ENCODE measurements around the gene SH3BP5L. TPM values are rescaled to one million over a fixed set of nuclear protein-coding genes. Genes with fewer than 3 reads are reported as not detected.
"Not testable (repeated sequence)": the region's sequence is repeated elsewhere in the genome, so short reads cannot be mapped to it uniquely, and the experiment has no call there.

Gene SH3BP5L
- total and polyA plus RNA-seq, 2 experiments from 2014 or later, result 2.8 to 26.1 TPM

- H3K79me2 ChIP-seq (replicated peaks; ENCODE audit: insufficient read depth); H3K36me3 ChIP-seq (ENCODE audit: insufficient read depth); H3K4me2 ChIP-seq; H3K9me3 Mint-ChIP-seq; H3K27me3 Mint-ChIP-seq (ENCODE audit: insufficient read depth, low read depth, poor library complexity); DNase-seq (ENCODE audit: low spot score); H3K4me1 Mint-ChIP-seq; H3K4me3 ChIP-seq; H4K20me1 ChIP-seq (replicated peaks; ENCODE audit: insufficient read depth); H3K27ac ChIP-seq (ENCODE audit: low read depth); H3K36me3 Mint-ChIP-seq (ENCODE audit: low read depth); H3K9me2 ChIP-seq (ENCODE audit: insufficient read depth); H2AFZ ChIP-seq; H3K4me3 Mint-ChIP-seq; H3F3A ChIP-seq (replicated peaks; ENCODE audit: low read depth); H3K4me1 ChIP-seq (ENCODE audit: insufficient read depth); ATAC-seq; H3K27ac Mint-ChIP-seq; H3K27me3 ChIP-seq (ENCODE audit: insufficient read depth): not testable (repeated sequence)
Observed at GRCh38 chr1:248830718-248831017, 5.0 kb upstream of the SH3BP5L start.

- no peak overlapping the region for H3K4me3 ChIP-seq
- no peaks in the 10 kb centered on the region; the same call in 1 of the 2 replicates for H3K27me3 ChIP-seq (ENCODE audit: insufficient read depth)
- no peak overlapping the region for H2AFZ ChIP-seq
- no peak for DNase-seq (ENCODE audit: low spot score)
- peaks cover 18% of the 10 kb centered on the region for H3K79me2 ChIP-seq (replicated peaks; ENCODE audit: insufficient read depth)
- peaks cover 6% of the 10 kb centered on the region for H3K27me3 Mint-ChIP-seq (ENCODE audit: insufficient read depth, low read depth, poor library complexity)
- no peaks in the 10 kb centered on the region; the same call in 1 of the 2 replicates for H3K9me2 ChIP-seq (ENCODE audit: insufficient read depth)
- no peaks in the 10 kb centered on the region for H3F3A ChIP-seq (replicated peaks; ENCODE audit: low read depth)
- H3K27ac ChIP-seq (ENCODE audit: low read depth), result no peak overlapping the region
- no peaks in the 10 kb centered on the region; the same call in 1 of the 2 replicates for H4K20me1 ChIP-seq (replicated peaks; ENCODE audit: insufficient read depth)
- H3K27ac Mint-ChIP-seq, result no peak overlapping the region
- H3K4me1 Mint-ChIP-seq, result peaks cover 20% of the 10 kb centered on the region
- no peaks in the 10 kb centered on the region for H3K36me3 ChIP-seq (ENCODE audit: insufficient read depth)
- H3K9me3 Mint-ChIP-seq, result peaks cover 7% of the 10 kb centered on the region
- peaks cover 12% of the 10 kb centered on the region for H3K36me3 Mint-ChIP-seq (ENCODE audit: low read depth)
- no peak overlapping the region for H3K4me2 ChIP-seq
- H3K4me3 Mint-ChIP-seq, result no peak overlapping the region
- peaks cover 10% of the 10 kb centered on the region for H3K4me1 ChIP-seq (ENCODE audit: insufficient read depth)
- no peak for ATAC-seq
- no peak for TF ChIP-seq CTCF (conservative IDR thresholded peaks at IDR 0.05; ENCODE audit: low read depth in 2 of 2)
- TF ChIP-seq CREB1 (CRISPR knock-in tag; IDR thresholded peaks at IDR 0.05; ENCODE audit: low read depth), result no peak
- no peak for TF ChIP-seq POLR2AphosphoS5 (IDR thresholded peaks at IDR 0.05; ENCODE audit: low read depth)
- TF ChIP-seq ETS1 (IDR thresholded peaks at IDR 0.05), result no peak
- no peak for TF ChIP-seq ZNF331 (CRISPR knock-in tag; IDR thresholded peaks at IDR 0.05; ENCODE audit: low read depth)
- no peak for TF ChIP-seq EZH2phosphoT487 (IDR thresholded peaks at IDR 0.05; ENCODE audit: unreplicated experiment)
- no peak for TF ChIP-seq REST (IDR thresholded peaks at IDR 0.05; ENCODE audit: unreplicated experiment)
- TF ChIP-seq ZNF114 (CRISPR knock-in tag; IDR thresholded peaks at IDR 0.05), result no peak
- no peak for TF ChIP-seq ZNF462 (CRISPR knock-in tag; IDR thresholded peaks at IDR 0.05)
- no peak for TF ChIP-seq NANOG (IDR thresholded peaks at IDR 0.05; ENCODE audit: borderline replicate concordance)
- no peak for TF ChIP-seq STAT1 (IDR thresholded peaks at IDR 0.05; ENCODE audit: unreplicated experiment)
Observed at GRCh38 chr1:248828845-248829244, 3.1 kb upstream of the SH3BP5L start.

All from GM23338 (cell line).